Fibroblast of pulmonary artery (primary cell): ENCODE data around the gene PGC.

Source experiments
- DNase-seq: peaks from one replicate; pipeline ENCODE4 v3.0.0-alpha.2; 2010; ENCODE audit warnings: low read depth
- H3K4me3 ChIP-seq: replicated peaks from 2 replicates; pipeline ENCODE4 v1.5.1; 2011; ENCODE audit warnings: low read depth, mild to moderate bottlenecking, control low read depth, low read length, moderate library complexity
- TF ChIP-seq, protein P1 (sequence below): IDR thresholded peaks from 2 replicates; pipeline ENCODE4 v1.5.1; 2011; ENCODE audit warnings: mild to moderate bottlenecking, control low read depth, low read length, inconsistent platforms; ENCODE audit errors: missing control alignments

The PGC gene

GRCh38 chr6:41700463-41701347, 46.5 kb downstream of the PGC start:
- TF ChIP-seq, protein P1, sequence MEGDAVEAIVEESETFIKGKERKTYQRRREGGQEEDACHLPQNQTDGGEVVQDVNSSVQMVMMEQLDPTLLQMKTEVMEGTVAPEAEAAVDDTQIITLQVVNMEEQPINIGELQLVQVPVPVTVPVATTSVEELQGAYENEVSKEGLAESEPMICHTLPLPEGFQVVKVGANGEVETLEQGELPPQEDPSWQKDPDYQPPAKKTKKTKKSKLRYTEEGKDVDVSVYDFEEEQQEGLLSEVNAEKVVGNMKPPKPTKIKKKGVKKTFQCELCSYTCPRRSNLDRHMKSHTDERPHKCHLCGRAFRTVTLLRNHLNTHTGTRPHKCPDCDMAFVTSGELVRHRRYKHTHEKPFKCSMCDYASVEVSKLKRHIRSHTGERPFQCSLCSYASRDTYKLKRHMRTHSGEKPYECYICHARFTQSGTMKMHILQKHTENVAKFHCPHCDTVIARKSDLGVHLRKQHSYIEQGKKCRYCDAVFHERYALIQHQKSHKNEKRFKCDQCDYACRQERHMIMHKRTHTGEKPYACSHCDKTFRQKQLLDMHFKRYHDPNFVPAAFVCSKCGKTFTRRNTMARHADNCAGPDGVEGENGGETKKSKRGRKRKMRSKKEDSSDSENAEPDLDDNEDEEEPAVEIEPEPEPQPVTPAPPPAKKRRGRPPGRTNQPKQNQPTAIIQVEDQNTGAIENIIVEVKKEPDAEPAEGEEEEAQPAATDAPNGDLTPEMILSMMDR, result no peak
- H3K4me3 ChIP-seq, result no peak overlapping the region
- no peak for DNase-seq

GRCh38 chr6:41699063-41699462, 48.1 kb downstream of the PGC start:
- H3K4me3 ChIP-seq, result no peak overlapping the region
- TF ChIP-seq, protein P1, result no peak
- no peak for DNase-seq

- peak; percentile 93 for DNase-seq
- H3K4me3 ChIP-seq, result no peak overlapping the region
- TF ChIP-seq, protein P1, result no peak
Measured at GRCh38 chr6:41697861-41698781, 49.1 kb downstream of the PGC start.

DNA sequence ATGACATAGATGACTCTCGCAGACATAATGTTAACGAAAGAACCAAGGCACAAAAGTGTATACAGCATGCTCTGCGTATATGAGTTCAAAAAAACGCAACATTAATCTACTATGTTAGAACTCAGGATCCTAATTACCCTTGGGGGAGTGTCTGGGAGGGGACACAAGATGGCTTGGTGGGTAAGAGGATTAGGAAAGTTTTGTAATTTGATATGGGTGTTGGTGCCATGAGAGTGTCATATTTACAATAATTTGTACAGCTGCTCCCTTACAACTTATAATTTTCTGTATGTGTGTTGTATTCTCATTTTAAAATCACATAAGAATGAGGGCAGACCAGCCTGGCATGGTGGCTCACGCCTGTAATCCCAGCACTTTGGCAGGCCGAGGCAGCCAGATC, 50.4 kb downstream of the PGC start:
- no peak for DNase-seq

DNA sequence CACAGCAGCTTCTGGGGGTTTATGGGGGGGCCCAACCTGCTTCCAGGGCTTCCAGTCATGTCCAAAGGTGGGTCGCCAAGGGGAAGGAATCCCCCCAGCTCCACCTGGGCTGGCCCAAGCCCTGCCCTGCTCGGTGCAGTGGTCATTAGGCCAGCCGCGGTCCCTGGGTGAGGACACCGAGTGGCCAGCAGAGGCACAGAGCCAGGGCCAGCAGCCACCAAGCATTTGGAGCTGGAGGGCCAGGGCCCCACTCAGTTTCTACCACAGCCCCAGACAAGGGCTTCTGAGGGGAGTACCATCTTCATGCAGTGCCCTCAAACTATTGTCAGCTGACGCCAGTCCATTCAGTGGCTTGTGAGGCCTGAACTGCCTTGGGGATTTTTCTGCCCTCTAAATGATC, 51.4 kb downstream of the PGC start:
- no peak for DNase-seq
- TF ChIP-seq, protein P1, result no peak
- H3K4me3 ChIP-seq, result no peak overlapping the region

More for the DNA sequence above, 50.4 kb downstream of the PGC start:
- TF ChIP-seq, protein P1, result no peak
- H3K4me3 ChIP-seq, result no peak overlapping the region

DNA sequence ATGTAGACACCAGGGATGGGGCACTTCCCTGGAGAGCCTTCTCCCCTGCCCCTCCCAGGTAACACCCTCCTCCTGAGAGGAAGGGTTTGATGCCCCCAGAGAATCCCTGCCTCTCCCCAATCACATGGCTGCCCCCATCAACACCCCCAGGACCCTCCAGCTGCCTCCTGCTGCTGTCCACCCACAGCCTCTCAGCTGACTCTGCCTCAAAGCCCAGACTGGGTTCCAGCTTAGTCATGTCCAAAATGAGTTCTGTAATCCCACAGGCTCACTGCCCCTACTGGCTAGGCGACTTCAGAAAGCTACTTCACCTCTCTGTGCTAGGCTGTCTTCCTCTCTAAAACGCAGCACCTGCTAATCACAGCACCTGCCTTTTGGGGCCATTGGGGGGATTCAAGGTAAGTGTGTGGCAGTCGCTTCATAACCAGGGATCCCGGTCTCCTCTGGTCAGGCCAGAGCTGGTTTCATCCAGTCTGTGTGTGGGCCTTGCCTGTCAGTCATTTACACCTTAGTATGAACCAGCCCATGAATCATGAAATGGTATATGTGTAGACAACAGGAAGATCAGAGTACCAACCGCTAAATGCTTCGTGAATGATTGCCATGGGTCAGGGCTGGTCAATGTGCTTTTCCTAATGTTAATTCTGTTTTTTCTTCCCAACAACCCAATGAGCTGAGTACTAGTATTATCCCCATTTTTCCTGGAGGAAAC, 52.2 kb downstream of the PGC start:
- peak; percentile 14 for DNase-seq
- H3K4me3 ChIP-seq, result no peak overlapping the region
- TF ChIP-seq, protein P1, result no peak
